GM21737 (cell line): ENCODE measurements around the gene OR7C2.
"Not testable (repeated sequence)": the region's sequence is repeated elsewhere in the genome, so short reads cannot be mapped to it uniquely, and the experiment has no call there.

ENCODE experiments used
- ATAC-seq: cut with Tn5 transposase; IDR thresholded peaks from one replicate; pipeline ENCODE4 v1.9.1; 2021; ENCODE audit warnings: mild to moderate bottlenecking, moderate library complexity; ENCODE audit not compliant: unreplicated experiment

Gene OR7C2

GRCh38 chr19:14941189-14941588 is at the start of gene OR7C2:
TSS of gene OR7C2 (plus strand) at chr19:14941489. CDS start at chr19:14941489, 0 bp downstream.
- no peak for ATAC-seq

- ATAC-seq: no peak
These were observed 39.5 kb upstream of the OR7C2 start for GRCh38 chr19:14901675-14902260.

- ATAC-seq: no peak
These were observed 34.6 kb upstream of the OR7C2 start for GRCh38 chr19:14906711-14907110.

GRCh38 chr19:14915116-14915515 is 26.2 kb upstream of the OR7C2 start:
- ATAC-seq: no peak

- no peak for ATAC-seq
These were observed 24.4 kb upstream of the OR7C2 start for GRCh38 chr19:14916848-14917247.

- ATAC-seq: no peak
These were observed 7.8 kb upstream of the OR7C2 start for GRCh38 chr19:14933506-14933905.

- ATAC-seq: no peak
These were observed 1.0 kb upstream of the OR7C2 start for GRCh38 chr19:14940266-14940665.

- ATAC-seq: no peak
These were observed 2.3 kb downstream of the OR7C2 start for GRCh38 chr19:14943601-14944000.

GRCh38 chr19:14944456-14944855 is 3.2 kb downstream of the OR7C2 start:
- no peak for ATAC-seq

GRCh38 chr19:14949413-14949812 is 8.1 kb downstream of the OR7C2 start:
- not testable (repeated sequence) for ATAC-seq

- no peak for ATAC-seq
These were observed 8.6 kb downstream of the OR7C2 start for GRCh38 chr19:14949876-14950275.

- ATAC-seq: no peak
These were observed 9.1 kb downstream of the OR7C2 start for GRCh38 chr19:14950421-14950820.

GRCh38 chr19:14952767-14953166 is 11.5 kb downstream of the OR7C2 start:
- ATAC-seq: no peak

- no peak for ATAC-seq
These were observed 12.9 kb downstream of the OR7C2 start for GRCh38 chr19:14954071-14954655.

- ATAC-seq: no peak
These were observed 16.2 kb downstream of the OR7C2 start for GRCh38 chr19:14957464-14957863.

- ATAC-seq: no peak
These were observed 18.0 kb downstream of the OR7C2 start for GRCh38 chr19:14959263-14959662.

GRCh38 chr19:14961956-14962685 is 20.8 kb downstream of the OR7C2 start:
- ATAC-seq: no peak

- no peak for ATAC-seq
These were observed 27.0 kb downstream of the OR7C2 start for GRCh38 chr19:14968247-14968646.

GRCh38 chr19:14971474-14971873 is 30.2 kb downstream of the OR7C2 start:
- ATAC-seq: no peak

GRCh38 chr19:14972676-14973075 is 31.4 kb downstream of the OR7C2 start:
- ATAC-seq: no peak

- no peak for ATAC-seq
These were observed 33.2 kb downstream of the OR7C2 start for GRCh38 chr19:14974488-14974887.

GRCh38 chr19:14977128-14977527 is 35.8 kb downstream of the OR7C2 start:
- no peak for ATAC-seq
